ENCODE measurements around the gene HSPB3. TPM values are rescaled to one million over a fixed set of nuclear protein-coding genes. Genes with fewer than 3 reads are reported as not detected.

HSPB3 gene
- total and polyA plus RNA-seq, 7 donors = 0.23 to 17.4 (median 2.4) TPM

GRCh38 chr5:54462281-54462680 lies 6.8 kb downstream of the HSPB3 start:
- no peak overlapping the region for H3K27ac ChIP-seq
- TF ChIP-seq EP300 (IDR thresholded peaks at IDR 0.05) (no peak), POLR2AphosphoS5 (IDR thresholded peaks at IDR 0.05) (no peak), CTCF (IDR thresholded peaks at IDR 0.05) (no peak), POLR2A (IDR thresholded peaks at IDR 0.05) (no peak)
- H3K27me3 ChIP-seq = no peaks in the 10 kb centered on the region
- intact Hi-C loops (cut with DNase I) = no loop called here
- peaks cover 0 to 11% (median 8%) of the 10 kb centered on the region in 4 donors for H3K4me1 ChIP-seq
- no peak overlapping the region for H3K4me3 ChIP-seq
- WGBS, 2 donors = 70 to 71% methylated on average over 5 of the region's 5 CpGs
- no peak for DNase-seq
- no peaks in the 10 kb centered on the region for H3K9me3 ChIP-seq
- H3K36me3 ChIP-seq = no peaks in the 10 kb centered on the region

DNA sequence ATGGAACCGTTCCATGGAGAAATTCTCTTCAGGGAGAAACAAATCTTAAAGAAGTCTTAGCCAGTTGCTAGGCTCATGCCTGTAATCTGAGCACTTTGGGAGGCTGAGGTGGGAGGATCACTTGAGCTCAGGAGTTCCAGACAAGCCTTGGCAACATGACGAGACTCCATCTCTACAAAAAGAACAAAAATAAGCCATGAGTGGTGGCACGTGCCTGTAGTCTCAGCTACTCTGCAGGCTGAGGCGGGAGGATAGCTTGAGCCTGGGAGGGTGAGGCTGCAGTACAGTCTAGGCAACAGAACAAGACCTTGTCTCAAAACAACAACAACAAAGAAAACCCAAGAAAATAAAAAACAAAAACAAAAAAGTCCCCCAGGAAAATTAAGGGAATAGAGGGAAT lies 8.2 kb downstream of the HSPB3 start:
- no peak for DNase-seq
- 86 to 87% methylated on average over 4 of the region's 4 CpGs for WGBS, 2 donors
- Histone ChIP-seq H3K27me3 (no peaks in the 10 kb centered on the region), H3K4me1 (no peaks in the 10 kb centered on the region), H3K27ac (no peak overlapping the region), H3K4me3 (no peak overlapping the region), H3K9me3 (no peaks in the 10 kb centered on the region), H3K36me3 (no peaks in the 10 kb centered on the region)
- no peak for TF ChIP-seq EP300 (IDR thresholded peaks at IDR 0.05)
- TF ChIP-seq CTCF (IDR thresholded peaks at IDR 0.05) = no peak
- TF ChIP-seq POLR2AphosphoS5 (IDR thresholded peaks at IDR 0.05) = no peak
- no peak for TF ChIP-seq POLR2A (IDR thresholded peaks at IDR 0.05)
- intact Hi-C loops (cut with DNase I) = no loop called here

DNA sequence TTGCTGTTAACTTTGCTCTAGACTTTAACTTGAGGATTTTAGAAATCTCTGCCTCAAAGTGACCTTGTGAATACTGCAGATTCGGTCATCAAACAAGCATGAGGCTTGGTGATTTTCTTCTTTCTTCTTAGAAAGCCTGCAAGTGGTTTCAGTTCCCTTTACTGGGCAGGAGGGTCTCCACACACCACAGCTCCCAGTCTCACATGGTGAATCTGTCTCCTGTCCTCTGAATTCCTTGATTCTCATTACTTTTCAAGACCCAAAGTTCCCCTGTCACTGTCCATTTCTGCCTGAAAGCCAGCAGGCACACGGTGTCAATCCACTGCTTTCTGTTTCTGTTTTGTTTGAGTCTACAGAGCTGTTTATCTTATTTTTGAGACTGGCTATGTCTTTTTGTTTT lies 14.1 kb downstream of the HSPB3 start:
- Histone ChIP-seq H3K27ac (no peak overlapping the region), H3K36me3 (no peaks in the 10 kb centered on the region), H3K4me1 (peaks cover 0 to 6% (median 2%) of the 10 kb centered on the region in 4 donors), H3K9me3 (no peaks in the 10 kb centered on the region), H3K4me3 (no peak overlapping the region), H3K27me3 (no peaks in the 10 kb centered on the region)
- WGBS, 2 donors = 19 to 30% methylated on average over 2 of the region's 2 CpGs
- TF ChIP-seq POLR2A (IDR thresholded peaks at IDR 0.05) (no peak), POLR2AphosphoS5 (IDR thresholded peaks at IDR 0.05) (no peak), CTCF (IDR thresholded peaks at IDR 0.05) (no peak)
- intact Hi-C loops (cut with DNase I) = no loop called here
- no peak for DNase-seq

DNA sequence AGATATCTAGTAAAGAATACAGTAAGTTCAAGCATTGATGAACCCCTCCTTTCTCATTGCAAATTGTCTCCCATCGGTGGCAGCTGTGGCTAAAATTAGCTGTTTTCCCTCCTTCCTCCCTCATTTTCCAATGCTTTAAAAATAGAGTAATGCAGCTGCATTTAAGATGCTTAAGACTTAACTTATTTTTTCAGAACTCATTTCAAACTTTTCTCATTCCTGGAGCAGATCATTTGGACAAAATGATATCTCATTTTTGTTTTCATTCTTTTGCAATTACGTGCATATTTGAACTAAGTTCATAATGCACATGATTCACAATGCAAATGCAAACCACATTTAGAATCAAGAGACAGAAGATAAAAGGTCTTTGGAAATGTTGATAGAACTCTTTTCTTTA lies 14.6 kb downstream of the HSPB3 start:
- peaks cover 0 to 6% (median 2%) of the 10 kb centered on the region in 4 donors for H3K4me1 ChIP-seq
- H3K9me3 ChIP-seq = no peaks in the 10 kb centered on the region
- TF ChIP-seq EP300 (IDR thresholded peaks at IDR 0.05) (no peak), POLR2AphosphoS5 (IDR thresholded peaks at IDR 0.05) (no peak), POLR2A (IDR thresholded peaks at IDR 0.05) (no peak), CTCF (IDR thresholded peaks at IDR 0.05) (no peak)
- H3K27me3 ChIP-seq = no peaks in the 10 kb centered on the region
- DNase-seq = no peak
- no peaks in the 10 kb centered on the region for H3K36me3 ChIP-seq
- intact Hi-C loops (cut with DNase I) = no loop called here
- no peak overlapping the region for H3K27ac ChIP-seq
- no peak overlapping the region for H3K4me3 ChIP-seq
- 71 to 74% methylated on average over 2 of the region's 2 CpGs for WGBS, 2 donors

- no peak for DNase-seq
- intact Hi-C loops (cut with DNase I) = no loop called here
Measured at GRCh38 chr5:54470677-54471076, 15.2 kb downstream of the HSPB3 start.

More at GRCh38 chr5:54470677-54471076, 15.2 kb downstream of the HSPB3 start:
- no peak overlapping the region for H3K27ac ChIP-seq
- no peaks in the 10 kb centered on the region for H3K9me3 ChIP-seq
- H3K36me3 ChIP-seq = no peaks in the 10 kb centered on the region
- peaks cover 0 to 6% (median 2%) of the 10 kb centered on the region in 4 donors for H3K4me1 ChIP-seq
- no peak overlapping the region for H3K4me3 ChIP-seq
- H3K27me3 ChIP-seq = no peaks in the 10 kb centered on the region
- WGBS, 2 donors = 22 to 47% methylated on average over 1 of the region's 1 CpG
- TF ChIP-seq POLR2A (IDR thresholded peaks at IDR 0.05) = no peak

All from sigmoid colon (tissue), 7 donors.